ENCODE measurements around the gene ZNF229. TPM values are rescaled to one million over a fixed set of nuclear protein-coding genes. Genes with fewer than 3 reads are reported as not detected.

Gene ZNF229
- total RNA-seq, 2 donors from 2014 or later: 6.1 to 7.0 TPM

DNA sequence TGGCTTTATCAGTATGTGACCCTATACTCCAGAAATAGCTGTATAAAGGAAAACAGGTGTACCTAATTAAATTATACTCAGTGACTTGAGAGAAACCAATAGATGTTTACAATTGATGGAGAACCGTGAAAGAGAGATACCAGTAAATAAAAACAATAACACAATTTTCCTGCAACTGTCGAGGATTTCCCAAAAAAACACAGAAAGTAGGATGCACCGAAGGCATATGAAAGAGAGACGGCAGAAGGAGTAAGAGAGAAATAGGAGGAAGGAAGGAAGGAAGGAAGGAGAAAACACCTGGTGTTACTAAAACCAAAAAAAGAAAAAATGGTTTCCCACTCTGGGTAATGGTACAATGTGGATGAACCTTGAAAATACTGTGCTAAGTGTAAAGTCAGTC lies 6.8 kb upstream of the ZNF229 start:
- WGBS: 80% methylated on average over 4 of the region's 4 CpGs
- Histone ChIP-seq H3K4me1 (replicated peaks) (no peaks in the 10 kb centered on the region), H3K9me3 (no peaks in the 10 kb centered on the region), H3K27ac (no peak overlapping the region), H3K4me3 (no peak overlapping the region), H3K27me3 (replicated peaks; ENCODE audit: insufficient read depth) (no peaks in the 10 kb centered on the region), H3K36me3 (no peaks in the 10 kb centered on the region)
- no peak for DNase-seq (ENCODE audit: low spot score)
- intact Hi-C loops (cut with DNase I): no loop called here
- TF ChIP-seq, protein P1, sequence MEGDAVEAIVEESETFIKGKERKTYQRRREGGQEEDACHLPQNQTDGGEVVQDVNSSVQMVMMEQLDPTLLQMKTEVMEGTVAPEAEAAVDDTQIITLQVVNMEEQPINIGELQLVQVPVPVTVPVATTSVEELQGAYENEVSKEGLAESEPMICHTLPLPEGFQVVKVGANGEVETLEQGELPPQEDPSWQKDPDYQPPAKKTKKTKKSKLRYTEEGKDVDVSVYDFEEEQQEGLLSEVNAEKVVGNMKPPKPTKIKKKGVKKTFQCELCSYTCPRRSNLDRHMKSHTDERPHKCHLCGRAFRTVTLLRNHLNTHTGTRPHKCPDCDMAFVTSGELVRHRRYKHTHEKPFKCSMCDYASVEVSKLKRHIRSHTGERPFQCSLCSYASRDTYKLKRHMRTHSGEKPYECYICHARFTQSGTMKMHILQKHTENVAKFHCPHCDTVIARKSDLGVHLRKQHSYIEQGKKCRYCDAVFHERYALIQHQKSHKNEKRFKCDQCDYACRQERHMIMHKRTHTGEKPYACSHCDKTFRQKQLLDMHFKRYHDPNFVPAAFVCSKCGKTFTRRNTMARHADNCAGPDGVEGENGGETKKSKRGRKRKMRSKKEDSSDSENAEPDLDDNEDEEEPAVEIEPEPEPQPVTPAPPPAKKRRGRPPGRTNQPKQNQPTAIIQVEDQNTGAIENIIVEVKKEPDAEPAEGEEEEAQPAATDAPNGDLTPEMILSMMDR (IDR thresholded peaks at IDR 0.05): no peak
- no peak for TF ChIP-seq POLR2A (IDR thresholded peaks at IDR 0.05)
- no peak for TF ChIP-seq POLR2AphosphoS5 (IDR thresholded peaks at IDR 0.05)

DNA sequence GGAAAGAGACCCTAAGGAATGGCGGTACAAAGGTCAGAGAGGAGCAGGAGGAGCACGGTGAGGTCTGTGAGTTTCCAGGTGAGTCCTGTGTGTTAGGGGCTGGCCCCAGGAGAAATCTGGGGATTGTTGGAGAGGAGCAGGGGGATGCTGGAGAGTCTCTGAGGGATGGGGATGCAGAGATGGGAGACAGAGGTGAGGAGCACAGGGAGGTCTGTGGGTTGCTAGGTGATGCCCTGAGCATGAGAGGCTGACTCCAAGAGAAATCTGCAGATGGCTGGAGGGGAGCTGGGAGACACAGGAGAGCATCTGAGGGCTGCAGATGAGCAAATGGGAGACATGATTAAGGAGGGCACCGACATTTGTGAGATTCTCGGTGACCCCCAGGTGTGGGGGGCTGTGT lies 4.1 kb upstream of the ZNF229 start:
- Histone ChIP-seq H3K9me3 (no peaks in the 10 kb centered on the region), H3K27ac (no peak overlapping the region), H3K4me3 (no peak overlapping the region), H3K27me3 (replicated peaks; ENCODE audit: insufficient read depth) (no peaks in the 10 kb centered on the region), H3K36me3 (no peaks in the 10 kb centered on the region), H3K4me1 (replicated peaks) (no peaks in the 10 kb centered on the region)
- DNase-seq (ENCODE audit: low spot score): no peak
- intact Hi-C loops (cut with DNase I): no loop called here
- WGBS: 93% methylated on average over 4 of the region's 4 CpGs
- TF ChIP-seq POLR2A (IDR thresholded peaks at IDR 0.05) (no peak), POLR2AphosphoS5 (IDR thresholded peaks at IDR 0.05) (no peak)
- TF ChIP-seq, protein P1 (IDR thresholded peaks at IDR 0.05): no peak

DNA sequence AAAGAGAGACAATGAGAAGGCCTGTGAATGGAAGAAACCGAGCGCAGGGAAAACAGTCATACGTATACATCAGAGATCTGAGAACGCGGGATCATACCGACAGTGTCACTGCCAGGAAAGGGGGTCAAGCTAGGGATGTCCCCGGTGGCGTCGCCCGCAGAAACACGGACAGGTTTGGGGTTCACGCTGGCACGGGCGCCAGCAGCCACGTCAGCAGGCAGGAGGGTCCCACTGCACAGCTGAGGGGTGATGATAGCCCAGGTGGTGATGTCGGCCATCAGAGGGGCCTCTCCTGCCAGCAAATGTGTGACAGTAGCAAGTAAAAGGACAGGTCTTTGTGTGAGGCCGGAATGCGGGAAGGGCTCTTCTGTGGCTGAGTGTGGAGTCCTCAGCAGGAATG lies 3.4 kb upstream of the ZNF229 start:
- no peaks in the 10 kb centered on the region for H3K9me3 ChIP-seq
- H3K36me3 ChIP-seq: no peaks in the 10 kb centered on the region
- WGBS: 94% methylated on average over 18 of the region's 18 CpGs

DNA sequence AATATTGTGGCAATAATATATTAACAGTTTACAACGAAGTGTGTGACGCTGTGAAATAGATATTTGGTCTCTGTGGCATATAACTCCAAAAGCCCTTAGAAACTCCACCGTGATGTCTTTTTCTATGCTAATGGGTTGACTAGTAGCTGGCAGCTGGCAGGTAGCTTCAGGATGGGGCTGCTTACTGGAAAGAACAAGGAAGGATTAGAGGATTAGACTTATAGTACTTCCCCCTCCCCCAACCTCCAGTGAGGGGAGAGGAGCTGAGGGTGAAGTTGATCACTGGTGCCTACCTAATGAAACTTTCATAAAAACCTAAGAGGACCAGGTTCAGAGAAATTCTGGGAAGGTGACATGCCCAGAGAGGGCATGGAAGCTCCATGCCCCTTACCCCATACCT lies 9.8 kb downstream of the ZNF229 start:
- TF ChIP-seq, protein P1 (IDR thresholded peaks at IDR 0.05): no peak
- no peak for TF ChIP-seq POLR2A (IDR thresholded peaks at IDR 0.05)
- TF ChIP-seq POLR2AphosphoS5 (IDR thresholded peaks at IDR 0.05): no peak
- no peaks in the 10 kb centered on the region for H3K27me3 ChIP-seq (replicated peaks; ENCODE audit: insufficient read depth)
- no peak overlapping the region for H3K27ac ChIP-seq
- 89% methylated on average over 3 of the region's 3 CpGs for WGBS
- intact Hi-C loops (cut with DNase I): no loop called here
- H3K4me3 ChIP-seq: no peak overlapping the region
- no peaks in the 10 kb centered on the region for H3K4me1 ChIP-seq (replicated peaks)
- no peaks in the 10 kb centered on the region for H3K36me3 ChIP-seq
- no peaks in the 10 kb centered on the region for H3K9me3 ChIP-seq
- DNase-seq (ENCODE audit: low spot score): no peak

More for the DNA sequence above, 3.4 kb upstream of the ZNF229 start:
- Histone ChIP-seq H3K27me3 (replicated peaks; ENCODE audit: insufficient read depth) (no peaks in the 10 kb centered on the region), H3K4me1 (replicated peaks) (no peaks in the 10 kb centered on the region), H3K27ac (no peak overlapping the region), H3K4me3 (no peak overlapping the region)
- TF ChIP-seq, protein P1 (IDR thresholded peaks at IDR 0.05): no peak
- no peak for TF ChIP-seq POLR2AphosphoS5 (IDR thresholded peaks at IDR 0.05)
- no peak for TF ChIP-seq POLR2A (IDR thresholded peaks at IDR 0.05)
- intact Hi-C loops (cut with DNase I): no loop called here
- DNase-seq (ENCODE audit: low spot score): no peak

DNA sequence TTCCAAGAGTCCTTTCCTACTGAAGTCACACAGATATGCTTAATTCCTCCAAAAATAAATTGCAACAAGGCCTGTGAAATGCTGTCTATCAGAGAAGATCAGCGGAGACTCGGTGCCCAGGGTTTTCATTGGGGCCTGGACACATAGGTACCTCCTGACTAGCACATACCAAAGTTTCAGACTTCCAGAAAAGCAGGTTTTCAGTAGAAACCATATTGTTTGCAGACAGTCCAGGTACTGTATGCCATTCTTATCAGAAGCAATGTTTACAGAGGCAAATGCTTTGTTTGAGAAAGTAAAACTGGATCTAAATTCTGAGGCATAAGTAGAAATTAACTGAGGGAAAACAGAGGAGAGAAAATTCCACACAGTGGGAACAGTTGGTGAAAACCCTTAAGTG lies 12.8 kb downstream of the ZNF229 start:
- H3K36me3 ChIP-seq: peaks cover 0 to 7% of the 10 kb centered on the region in 2 donors
- no peak overlapping the region for H3K27ac ChIP-seq
- 85% methylated on average over 2 of the region's 2 CpGs for WGBS
- no peak for DNase-seq (ENCODE audit: low spot score)
- no peaks in the 10 kb centered on the region for H3K4me1 ChIP-seq (replicated peaks)
- no peaks in the 10 kb centered on the region for H3K9me3 ChIP-seq
- TF ChIP-seq, protein P1 (IDR thresholded peaks at IDR 0.05): no peak
- no peak for TF ChIP-seq POLR2A (IDR thresholded peaks at IDR 0.05)
- TF ChIP-seq POLR2AphosphoS5 (IDR thresholded peaks at IDR 0.05): no peak
- H3K4me3 ChIP-seq: no peak overlapping the region
- intact Hi-C loops (cut with DNase I): no loop called here
- H3K27me3 ChIP-seq (replicated peaks; ENCODE audit: insufficient read depth): no peaks in the 10 kb centered on the region
